Effector memory CD4-positive, alpha-beta T cell (primary cell): ENCODE measurements around the gene OS9.

Experiments
- DNase-seq, 3 donors: peaks; one replicate each; pipeline ENCODE4 v3.0.0-alpha.2; 2020
- H3K27ac ChIP-seq: 2 replicates; pipeline ENCODE4 v1.7.0; 2013; ENCODE audit warnings: mild to moderate bottlenecking, low read length, moderate library complexity; ENCODE audit not compliant: insufficient read depth, poor library complexity, severe bottlenecking
- H3K27me3 ChIP-seq: replicated peaks from 2 replicates; pipeline ENCODE4 v1.7.0; 2013; ENCODE audit warnings: mild to moderate bottlenecking, low read length; ENCODE audit not compliant: insufficient read depth, control insufficient read depth, poor library complexity, severe bottlenecking
- H3K36me3 ChIP-seq: 2 replicates; pipeline ENCODE4 v1.7.0; 2013; ENCODE audit warnings: mild to moderate bottlenecking, low read length, moderate library complexity; ENCODE audit not compliant: control insufficient read depth, insufficient read depth
- H3K4me1 ChIP-seq: 2 replicates; pipeline ENCODE4 v1.7.0; 2013; ENCODE audit warnings: low read length, mild to moderate bottlenecking; ENCODE audit not compliant: control insufficient read depth, insufficient read depth, poor library complexity, severe bottlenecking
- H3K4me3 ChIP-seq: 2 replicates; pipeline ENCODE4 v1.7.0; 2013; ENCODE audit warnings: low read length, low read depth, mild to moderate bottlenecking; ENCODE audit not compliant: insufficient read depth, poor library complexity, severe bottlenecking
- H3K9me3 ChIP-seq: 2 replicates; pipeline ENCODE4 v1.7.0; 2013; ENCODE audit warnings: mild to moderate bottlenecking, low read length, moderate library complexity; ENCODE audit not compliant: control insufficient read depth

The OS9 gene

GRCh38 chr12:57735198-57735855, 41.4 kb downstream of the OS9 start:
- Histone ChIP-seq H3K4me1 (peaks cover 19% of the 10 kb centered on the region), H3K27ac (no peak overlapping the region), H3K4me3 (no peak overlapping the region), H3K9me3 (no peaks in the 10 kb centered on the region), H3K27me3 (no peaks in the 10 kb centered on the region), H3K36me3 (peaks cover 86% of the 10 kb centered on the region)
- no peak for DNase-seq

GRCh38 chr12:57735952-57736740, 42.2 kb downstream of the OS9 start:
- DNase-seq: no peak
- Histone ChIP-seq H3K27ac (no peak overlapping the region), H3K36me3 (peaks cover 78% of the 10 kb centered on the region), H3K4me3 (no peak overlapping the region), H3K27me3 (no peaks in the 10 kb centered on the region), H3K9me3 (no peaks in the 10 kb centered on the region), H3K4me1 (peaks cover 26% of the 10 kb centered on the region)

GRCh38 chr12:57736741-57737466, 43.0 kb downstream of the OS9 start:
- Histone ChIP-seq H3K9me3 (no peaks in the 10 kb centered on the region), H3K36me3 (peaks cover 71% of the 10 kb centered on the region), H3K27ac (no peak overlapping the region), H3K4me3 (no peak overlapping the region), H3K27me3 (no peaks in the 10 kb centered on the region), H3K4me1 (peaks cover 31% of the 10 kb centered on the region)
- no peak for DNase-seq

- no peak overlapping the region for H3K27ac ChIP-seq
- H3K36me3 ChIP-seq: peaks cover 62% of the 10 kb centered on the region
- H3K27me3 ChIP-seq: no peaks in the 10 kb centered on the region
- no peak overlapping the region for H3K4me3 ChIP-seq
- H3K9me3 ChIP-seq: no peaks in the 10 kb centered on the region
- no peak for DNase-seq
- peaks cover 39% of the 10 kb centered on the region for H3K4me1 ChIP-seq
These were observed 43.8 kb downstream of the OS9 start for GRCh38 chr12:57737467-57738460.

GRCh38 chr12:57738661-57739237, 44.8 kb downstream of the OS9 start, which contains the start of gene AGAP2:
TSS of gene AGAP2 (minus strand) at chr12:57738742. CDS start at chr12:57738246, 496 bp downstream.
- Histone ChIP-seq H3K4me3 (no peak within 1 kb of the TSS), H3K9me3 (no peaks in the 10 kb centered on the region), H3K4me1 (peaks cover 40% of the 10 kb centered on the region), H3K27me3 (no peaks in the 10 kb centered on the region), H3K27ac (peak within 1 kb of the TSS; percentile 94), H3K36me3 (peaks cover 52% of the 10 kb centered on the region)
- no peak for DNase-seq

GRCh38 chr12:57739387-57739786, 45.5 kb downstream of the OS9 start:
- no peaks in the 10 kb centered on the region for H3K9me3 ChIP-seq
- peaks cover 46% of the 10 kb centered on the region for H3K4me1 ChIP-seq
- no peaks in the 10 kb centered on the region for H3K27me3 ChIP-seq
- peak overlapping the region; percentile 94 for H3K27ac ChIP-seq
- DNase-seq: no peak
- H3K4me3 ChIP-seq: no peak overlapping the region
- peaks cover 46% of the 10 kb centered on the region for H3K36me3 ChIP-seq

GRCh38 chr12:57739914-57740538, 46.1 kb downstream of the OS9 start:
- H3K36me3 ChIP-seq: peaks cover 39% of the 10 kb centered on the region
- H3K27me3 ChIP-seq: no peaks in the 10 kb centered on the region
- peak overlapping the region; percentile 94 for H3K27ac ChIP-seq
- DNase-seq: no peak
- H3K4me3 ChIP-seq: no peak overlapping the region
- no peaks in the 10 kb centered on the region for H3K9me3 ChIP-seq
- peaks cover 46% of the 10 kb centered on the region for H3K4me1 ChIP-seq

GRCh38 chr12:57740656-57741412, 46.9 kb downstream of the OS9 start:
- Histone ChIP-seq H3K4me1 (peaks cover 52% of the 10 kb centered on the region), H3K27me3 (no peaks in the 10 kb centered on the region), H3K27ac (peak overlapping the region; percentile 94), H3K9me3 (no peaks in the 10 kb centered on the region), H3K36me3 (peaks cover 32% of the 10 kb centered on the region), H3K4me3 (peak overlapping the region; percentile 82)
- peak; percentile 74 to 79 (median 78) for DNase-seq
